WI38 (cell line): ENCODE data around the gene CACNA1G.

Experiments
- H3K4me3 ChIP-seq: 2 replicates; pipeline ENCODE4 v1.5.1; 2011; ENCODE audit warnings: low read depth, mild to moderate bottlenecking, control low read depth, low read length
- TF ChIP-seq, protein P1 (sequence below): IDR thresholded peaks from 2 replicates; pipeline ENCODE4 v1.5.1; 2012; ENCODE audit warnings: low read depth, mild to moderate bottlenecking, control low read depth, low read length

The CACNA1G gene

GRCh38 chr17:50667259-50668024 is 106.9 kb downstream of the CACNA1G start:
- TF ChIP-seq, protein P1, sequence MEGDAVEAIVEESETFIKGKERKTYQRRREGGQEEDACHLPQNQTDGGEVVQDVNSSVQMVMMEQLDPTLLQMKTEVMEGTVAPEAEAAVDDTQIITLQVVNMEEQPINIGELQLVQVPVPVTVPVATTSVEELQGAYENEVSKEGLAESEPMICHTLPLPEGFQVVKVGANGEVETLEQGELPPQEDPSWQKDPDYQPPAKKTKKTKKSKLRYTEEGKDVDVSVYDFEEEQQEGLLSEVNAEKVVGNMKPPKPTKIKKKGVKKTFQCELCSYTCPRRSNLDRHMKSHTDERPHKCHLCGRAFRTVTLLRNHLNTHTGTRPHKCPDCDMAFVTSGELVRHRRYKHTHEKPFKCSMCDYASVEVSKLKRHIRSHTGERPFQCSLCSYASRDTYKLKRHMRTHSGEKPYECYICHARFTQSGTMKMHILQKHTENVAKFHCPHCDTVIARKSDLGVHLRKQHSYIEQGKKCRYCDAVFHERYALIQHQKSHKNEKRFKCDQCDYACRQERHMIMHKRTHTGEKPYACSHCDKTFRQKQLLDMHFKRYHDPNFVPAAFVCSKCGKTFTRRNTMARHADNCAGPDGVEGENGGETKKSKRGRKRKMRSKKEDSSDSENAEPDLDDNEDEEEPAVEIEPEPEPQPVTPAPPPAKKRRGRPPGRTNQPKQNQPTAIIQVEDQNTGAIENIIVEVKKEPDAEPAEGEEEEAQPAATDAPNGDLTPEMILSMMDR: no peak

DNA sequence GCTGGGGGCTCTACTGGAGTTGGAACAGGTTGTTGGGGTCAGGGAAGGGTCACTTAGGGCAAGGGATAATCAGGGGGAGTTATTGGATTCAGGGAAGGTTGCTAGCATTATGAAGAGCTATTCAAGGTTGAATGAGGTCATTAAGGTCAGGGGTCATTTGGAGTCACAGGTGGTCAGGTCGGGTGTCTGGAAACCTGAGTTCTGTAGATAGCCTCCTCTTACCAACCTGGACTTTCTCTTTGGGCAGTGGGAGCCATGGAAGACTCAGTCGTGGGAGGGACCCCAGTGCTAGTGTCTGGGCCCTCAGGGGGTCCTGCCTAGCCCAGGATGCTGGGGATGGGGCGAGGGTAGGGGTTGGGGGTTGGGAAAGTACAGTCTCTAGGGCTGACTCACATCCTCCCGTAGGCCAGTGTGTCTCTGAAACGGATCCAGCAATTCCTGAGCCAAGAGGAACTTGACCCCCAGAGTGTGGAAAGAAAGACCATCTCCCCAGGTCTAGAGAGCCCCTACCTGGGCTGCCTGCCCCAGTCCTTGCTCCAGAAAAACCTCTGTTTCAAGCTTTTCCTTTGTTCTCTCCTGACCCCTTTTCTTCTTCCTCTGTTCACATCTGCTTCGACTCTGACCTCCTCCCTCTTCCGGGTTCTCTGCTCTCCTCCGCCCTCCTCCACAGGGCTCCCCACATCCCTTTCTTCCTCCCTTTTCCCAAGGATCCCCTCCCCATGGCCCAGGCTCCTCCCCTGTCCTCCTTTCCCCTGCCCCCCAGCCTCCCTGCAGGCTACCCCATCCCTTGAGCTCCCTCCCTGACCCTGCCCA is 107.7 kb downstream of the CACNA1G start:
- 0 out of 2 replicates have a peak overlapping the region, but pooled peaks have one; percentile 14 for H3K4me3 ChIP-seq
- TF ChIP-seq, protein P1: no peak

More at GRCh38 chr17:50667259-50668024, 106.9 kb downstream of the CACNA1G start:
- no peak overlapping the region for H3K4me3 ChIP-seq

GRCh38 chr17:50668838-50669581 is 108.5 kb downstream of the CACNA1G start:
- no peak overlapping the region for H3K4me3 ChIP-seq
- TF ChIP-seq, protein P1: no peak

GRCh38 chr17:50672071-50672470 is 111.6 kb downstream of the CACNA1G start:
- TF ChIP-seq, protein P1: no peak
- no peak overlapping the region for H3K4me3 ChIP-seq

GRCh38 chr17:50672831-50673551 is 112.5 kb downstream of the CACNA1G start:
- TF ChIP-seq, protein P1: no peak
- H3K4me3 ChIP-seq: no peak overlapping the region

DNA sequence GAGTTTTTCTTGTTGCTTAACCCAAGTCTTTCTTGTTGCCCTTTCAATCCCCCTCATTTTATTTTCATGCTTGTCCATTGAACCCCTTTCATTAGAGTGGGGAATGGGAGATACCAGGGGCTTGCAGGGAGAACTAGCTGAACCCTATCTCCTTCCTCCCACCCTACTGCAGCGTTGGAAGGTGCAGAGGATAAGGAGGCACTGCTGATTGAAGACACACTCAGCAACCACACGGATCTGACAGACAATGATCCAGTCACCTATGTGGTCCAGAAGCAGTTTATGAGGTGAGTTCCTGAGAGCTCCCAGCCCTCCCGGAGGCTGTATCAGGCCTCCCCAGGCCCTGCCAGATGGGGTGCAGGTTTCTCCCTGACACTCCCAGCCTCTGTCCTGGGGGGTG is 114.7 kb downstream of the CACNA1G start:
- TF ChIP-seq, protein P1: no peak

More for the DNA sequence above, 114.7 kb downstream of the CACNA1G start:
- H3K4me3 ChIP-seq: no peak overlapping the region
